ENCODE measurements around the gene NIP7. TPM values are rescaled to one million over a fixed set of nuclear protein-coding genes. Genes with fewer than 3 reads are reported as not detected.

NIP7 gene
- total RNA-seq, 1 donor from 2014 or later, result 18.7 TPM

- H3K4me1 ChIP-seq, result peaks cover 8% of the 10 kb centered on the region
- no peak for TF ChIP-seq CTCF (IDR thresholded peaks at IDR 0.05)
- ATAC-seq (no peak), DNase-seq (no peak)
- no peaks in the 10 kb centered on the region for H3K9me3 ChIP-seq
- no peak overlapping the region for H3K27ac ChIP-seq
- H3K36me3 ChIP-seq, result peaks cover 47% of the 10 kb centered on the region
- intact Hi-C loops (cut with DNase I), result no loop called here
- no peak overlapping the region for H3K4me3 ChIP-seq
- no peaks in the 10 kb centered on the region for H3K27me3 ChIP-seq (ENCODE audit: low read depth)
Measured at GRCh38 chr16:69301187-69301586, 38.4 kb upstream of the NIP7 start.

GRCh38 chr16:69301861-69302260 is 37.7 kb upstream of the NIP7 start:
- Histone ChIP-seq H3K9me3 (no peaks in the 10 kb centered on the region), H3K27me3 (ENCODE audit: low read depth) (no peaks in the 10 kb centered on the region), H3K4me3 (no peak overlapping the region), H3K36me3 (peaks cover 47% of the 10 kb centered on the region), H3K4me1 (peaks cover 8% of the 10 kb centered on the region), H3K27ac (no peak overlapping the region)
- DNase-seq (no peak), ATAC-seq (no peak)
- no peak for TF ChIP-seq CTCF (IDR thresholded peaks at IDR 0.05)
- intact Hi-C loops (cut with DNase I), result no loop called here

GRCh38 chr16:69302301-69302700 is 37.3 kb upstream of the NIP7 start:
- intact Hi-C loops (cut with DNase I), result no loop called here
- no peak for ATAC-seq
- peaks cover 47% of the 10 kb centered on the region for H3K36me3 ChIP-seq

GRCh38 chr16:69306031-69306430 is 33.5 kb upstream of the NIP7 start:
- DNase-seq, result no peak
- Histone ChIP-seq H3K27me3 (ENCODE audit: low read depth) (no peaks in the 10 kb centered on the region), H3K4me1 (peaks cover 5% of the 10 kb centered on the region), H3K4me3 (no peak overlapping the region), H3K9me3 (no peaks in the 10 kb centered on the region), H3K36me3 (peaks cover 29% of the 10 kb centered on the region), H3K27ac (no peak overlapping the region)
- no peak for ATAC-seq
- intact Hi-C loops (cut with DNase I), result no loop called here
- no peak for TF ChIP-seq CTCF (IDR thresholded peaks at IDR 0.05)

More at GRCh38 chr16:69302301-69302700, 37.3 kb upstream of the NIP7 start:
- Histone ChIP-seq H3K27ac (no peak overlapping the region), H3K4me3 (no peak overlapping the region), H3K4me1 (peaks cover 8% of the 10 kb centered on the region), H3K9me3 (no peaks in the 10 kb centered on the region), H3K27me3 (ENCODE audit: low read depth) (no peaks in the 10 kb centered on the region)
- DNase-seq, result no peak
- TF ChIP-seq CTCF (IDR thresholded peaks at IDR 0.05), result no peak

- no peak overlapping the region for H3K27ac ChIP-seq
- H3K4me1 ChIP-seq, result peaks cover 9% of the 10 kb centered on the region
- H3K4me3 ChIP-seq, result no peak overlapping the region
- no peak for ATAC-seq
- no peaks in the 10 kb centered on the region for H3K9me3 ChIP-seq
- no peak for DNase-seq
- intact Hi-C loops (cut with DNase I), result no loop called here
- no peaks in the 10 kb centered on the region for H3K27me3 ChIP-seq (ENCODE audit: low read depth)
- H3K36me3 ChIP-seq, result peaks cover 18% of the 10 kb centered on the region
- TF ChIP-seq CTCF (IDR thresholded peaks at IDR 0.05), result no peak
Measured at GRCh38 chr16:69307091-69307490, 32.5 kb upstream of the NIP7 start.

GRCh38 chr16:69307856-69308255 is 31.7 kb upstream of the NIP7 start:
- no peak for DNase-seq
- intact Hi-C loops (cut with DNase I), result no loop called here
- H3K27ac ChIP-seq, result no peak overlapping the region
- no peak for TF ChIP-seq CTCF (IDR thresholded peaks at IDR 0.05)
- ATAC-seq, result no peak
- peaks cover 16% of the 10 kb centered on the region for H3K36me3 ChIP-seq
- peaks cover 16% of the 10 kb centered on the region for H3K4me1 ChIP-seq
- H3K4me3 ChIP-seq, result no peak overlapping the region
- no peaks in the 10 kb centered on the region for H3K27me3 ChIP-seq (ENCODE audit: low read depth)
- no peaks in the 10 kb centered on the region for H3K9me3 ChIP-seq
